GM18499 (cell line): ENCODE measurements around the gene TMEM167B.

Experiments
- ATAC-seq: cut with Tn5 transposase; IDR thresholded peaks from one replicate; pipeline ENCODE4 v1.9.1; 2021; ENCODE audit warnings: moderate number of reproducible peaks; ENCODE audit not compliant: insufficient read depth, unreplicated experiment

The TMEM167B gene

GRCh38 chr1:109080441-109081082 lies 10.0 kb upstream of the TMEM167B start:
- ATAC-seq = no peak

GRCh38 chr1:109083501-109083900 lies 7.1 kb upstream of the TMEM167B start:
- ATAC-seq = no peak

GRCh38 chr1:109083923-109084322 lies 6.6 kb upstream of the TMEM167B start:
- no peak for ATAC-seq

GRCh38 chr1:109084563-109085517 lies 5.7 kb upstream of the TMEM167B start:
- no peak for ATAC-seq

GRCh38 chr1:109089242-109090015 lies 1.1 kb upstream of the TMEM167B start:
- no peak for ATAC-seq

- peak; percentile 33 for ATAC-seq
Observed at GRCh38 chr1:109091078-109091838, 694 bp downstream of the TMEM167B start.

GRCh38 chr1:109091839-109092193 lies 1.3 kb downstream of the TMEM167B start:
- no peak for ATAC-seq

GRCh38 chr1:109094377-109094803 lies 3.8 kb downstream of the TMEM167B start:
- ATAC-seq = no peak

GRCh38 chr1:109094871-109095270 lies 4.3 kb downstream of the TMEM167B start:
- ATAC-seq = no peak

- ATAC-seq = no peak
Observed at GRCh38 chr1:109095631-109096030, 5.1 kb downstream of the TMEM167B start.

- ATAC-seq = no peak
Observed at GRCh38 chr1:109096120-109096519, 5.6 kb downstream of the TMEM167B start.

- ATAC-seq = peak; percentile 86
Observed at GRCh38 chr1:109099938-109100773, 9.6 kb downstream of the TMEM167B start.

GRCh38 chr1:109104364-109105151 lies 14.0 kb downstream of the TMEM167B start:
- no peak for ATAC-seq

- ATAC-seq = no peak
Observed at GRCh38 chr1:109105881-109106280, 15.3 kb downstream of the TMEM167B start.

- ATAC-seq = no peak
Observed at GRCh38 chr1:109107785-109108184, 17.2 kb downstream of the TMEM167B start.

GRCh38 chr1:109109906-109110305 lies 19.3 kb downstream of the TMEM167B start:
- ATAC-seq = no peak

- ATAC-seq = no peak
Observed at GRCh38 chr1:109111386-109112055, 21.0 kb downstream of the TMEM167B start.
